ELF-1 (cell line): ENCODE measurements around the gene PUSL1.
A peak's percentile ranks its signal among the peaks of the same experiment; 100 is the strongest.

ENCODE experiments used
- DNase-seq: peaks from one replicate; pipeline ENCODE4 v3.0.0-alpha.2; 2016; ENCODE audit warnings: low read depth, low spot score

Gene PUSL1

GRCh38 chr1:1324084-1324523 is 15.7 kb downstream of the PUSL1 start:
- DNase-seq: no peak

GRCh38 chr1:1324524-1325287 is 16.3 kb downstream of the PUSL1 start, which contains the start of the genes CPTP and INTS11:
CPTP (plus strand) TSS chr1:1324802; CDS start chr1:1326911, 2,109 bp downstream.
INTS11 (minus strand) TSS chr1:1324660; CDS start chr1:1324608, 52 bp downstream.
- peak; percentile 82 for DNase-seq

GRCh38 chr1:1325288-1326074 is 17.1 kb downstream of the PUSL1 start:
- DNase-seq: no peak

GRCh38 chr1:1326075-1326605 is 17.7 kb downstream of the PUSL1 start:
- DNase-seq: no peak

GRCh38 chr1:1327291-1327690 is 18.9 kb downstream of the PUSL1 start:
- no peak for DNase-seq

GRCh38 chr1:1328254-1328653 is 19.9 kb downstream of the PUSL1 start:
- DNase-seq: no peak

- no peak for DNase-seq
These were observed 21.2 kb downstream of the PUSL1 start for GRCh38 chr1:1329304-1330210.

GRCh38 chr1:1330366-1331067 is 22.1 kb downstream of the PUSL1 start:
- DNase-seq: no peak

- no peak for DNase-seq
These were observed 22.9 kb downstream of the PUSL1 start, which contains the start of gene TAS1R3 for GRCh38 chr1:1331068-1331965. TAS1R3 (plus strand) TSS chr1:1331280; CDS start chr1:1331346, 66 bp downstream.

GRCh38 chr1:1332031-1332755 is 23.8 kb downstream of the PUSL1 start:
- no peak for DNase-seq

GRCh38 chr1:1332774-1333480 is 24.5 kb downstream of the PUSL1 start:
- no peak for DNase-seq

GRCh38 chr1:1333551-1334241 is 25.3 kb downstream of the PUSL1 start:
- DNase-seq: no peak

- DNase-seq: peak; percentile 83
These were observed 26.4 kb downstream of the PUSL1 start for GRCh38 chr1:1334835-1335234.

GRCh38 chr1:1335283-1335682 is 26.9 kb downstream of the PUSL1 start:
- no peak for DNase-seq

- DNase-seq: no peak
These were observed 27.4 kb downstream of the PUSL1 start for GRCh38 chr1:1335792-1336248.

- DNase-seq: no peak
These were observed 28.0 kb downstream of the PUSL1 start for GRCh38 chr1:1336446-1336845.
